ENCODE data around the gene ZFAND2A.
"Not testable (repeated sequence)": the region's sequence is repeated elsewhere in the genome, so short reads cannot be mapped to it uniquely, and the experiment has no call there.

ZFAND2A gene

GRCh38 chr7:1164436-1164835 is 4.4 kb upstream of the ZFAND2A start:
- no peak for DNase-seq
- H3K4me3 ChIP-seq (ENCODE audit: low read depth, low read length) = no peak overlapping the region
- H3K27ac ChIP-seq = no peak overlapping the region
- no peaks in the 10 kb centered on the region for H3K27me3 ChIP-seq (ENCODE audit: insufficient read depth, low read depth, severe bottlenecking)
- H3K36me3 ChIP-seq = no peaks in the 10 kb centered on the region
- H3K9me3 ChIP-seq (ENCODE audit: severe bottlenecking) = no peaks in the 10 kb centered on the region
- TF ChIP-seq CTCF (IDR thresholded peaks at IDR 0.05; ENCODE audit: low read depth, low read length) = no peak

GRCh38 chr7:1163121-1163520 is 3.1 kb upstream of the ZFAND2A start:
- no peak overlapping the region for H3K4me3 ChIP-seq (ENCODE audit: low read depth, low read length)
- no peak for DNase-seq
- no peak overlapping the region for H3K27ac ChIP-seq
- no peaks in the 10 kb centered on the region for H3K27me3 ChIP-seq (ENCODE audit: insufficient read depth, low read depth, severe bottlenecking)
- peaks cover 2% of the 10 kb centered on the region for H3K36me3 ChIP-seq
- TF ChIP-seq CTCF (IDR thresholded peaks at IDR 0.05; ENCODE audit: low read depth, low read length) = no peak
- H3K9me3 ChIP-seq (ENCODE audit: severe bottlenecking) = no peaks in the 10 kb centered on the region

- Histone ChIP-seq H3K4me3 (ENCODE audit: low read depth, low read length) (peak overlapping the region; percentile 83), H3K27me3 (ENCODE audit: insufficient read depth, low read depth, severe bottlenecking) (no peaks in the 10 kb centered on the region), H3K27ac (peak overlapping the region; percentile 87), H3K9me3 (ENCODE audit: severe bottlenecking) (no peaks in the 10 kb centered on the region), H3K36me3 (peaks cover 20% of the 10 kb centered on the region)
- TF ChIP-seq CTCF (IDR thresholded peaks at IDR 0.05; ENCODE audit: low read depth, low read length) = no peak
- no peak for DNase-seq
Observed at GRCh38 chr7:1160670-1161021, 650 bp upstream of the ZFAND2A start.

GRCh38 chr7:1159231-1159630 is 765 bp downstream of the ZFAND2A start:
- H3K27me3 ChIP-seq (ENCODE audit: insufficient read depth, low read depth, severe bottlenecking); H3K9me3 ChIP-seq (ENCODE audit: severe bottlenecking); DNase-seq; H3K27ac ChIP-seq: not testable (repeated sequence)
- peaks cover 31% of the 10 kb centered on the region for H3K36me3 ChIP-seq
- H3K4me3 ChIP-seq (ENCODE audit: low read depth, low read length) = peak overlapping the region; percentile 76

- Histone ChIP-seq H3K27ac (no peak overlapping the region), H3K36me3 (peaks cover 32% of the 10 kb centered on the region)
Observed at GRCh38 chr7:1158203-1159126, 1.5 kb downstream of the ZFAND2A start.

More at GRCh38 chr7:1158203-1159126, 1.5 kb downstream of the ZFAND2A start:
- no peaks in the 10 kb centered on the region for H3K9me3 ChIP-seq (ENCODE audit: severe bottlenecking)
- H3K27me3 ChIP-seq (ENCODE audit: insufficient read depth, low read depth, severe bottlenecking) = no peaks in the 10 kb centered on the region
- no peak for DNase-seq
- H3K4me3 ChIP-seq (ENCODE audit: low read depth, low read length) = peak overlapping the region; percentile 76
- TF ChIP-seq CTCF (IDR thresholded peaks at IDR 0.05; ENCODE audit: low read depth, low read length) = no peak

Data from WERI-Rb-1 (cell line).